ENCODE data around the gene FOXP4.

DNA sequence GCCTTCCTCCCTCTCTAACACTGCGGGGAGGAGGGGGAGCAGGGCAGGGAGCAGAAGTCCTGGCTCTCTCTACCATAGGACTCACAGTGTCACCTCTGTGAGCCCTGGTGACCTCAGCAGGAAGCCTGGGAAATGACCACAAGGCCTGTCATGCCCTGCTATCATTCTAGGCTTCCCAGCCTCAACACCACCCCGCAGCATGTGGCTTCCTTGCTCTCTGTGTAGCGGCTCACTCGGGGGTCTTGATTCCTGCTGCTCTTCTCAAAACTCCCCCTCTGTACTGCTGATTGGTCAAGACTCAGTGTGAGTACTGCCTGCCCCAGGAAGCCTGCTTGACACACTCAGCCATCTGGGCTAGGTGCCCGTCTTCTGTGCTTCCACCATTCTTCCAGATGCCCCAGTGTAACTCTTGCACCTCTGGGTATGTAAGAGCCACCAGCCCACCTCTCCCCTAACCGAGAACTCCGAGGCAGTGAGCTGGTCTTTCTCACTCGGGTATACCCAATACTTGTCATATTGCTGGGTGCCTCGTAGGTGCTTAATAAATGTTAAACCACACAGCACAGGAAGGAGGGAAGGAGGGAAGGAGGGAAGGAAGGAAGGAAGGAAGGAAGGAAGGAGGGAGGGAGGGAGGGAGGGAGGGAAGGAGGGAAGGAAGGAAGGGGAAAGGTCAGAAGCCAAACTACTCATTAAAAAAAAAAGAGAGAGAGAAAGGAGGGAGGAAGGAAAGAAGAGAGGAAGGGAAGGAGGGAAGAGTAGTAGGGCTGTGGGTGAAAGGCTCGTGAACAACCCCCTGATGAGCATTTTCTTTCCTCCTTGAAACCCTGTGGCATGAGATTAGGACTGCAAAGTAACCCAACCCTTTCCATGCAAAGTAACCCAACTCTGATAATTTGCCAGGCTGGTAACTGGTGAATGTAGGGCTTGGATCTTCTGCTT, 97.0 kb downstream of the FOXP4 start:
- no peak for TF ChIP-seq MAZ (IDR thresholded peaks at IDR 0.05; ENCODE audit: borderline replicate concordance, low read depth, low read length)
- TF ChIP-seq REST (IDR thresholded peaks at IDR 0.05): no peak
- TF ChIP-seq, protein P1, sequence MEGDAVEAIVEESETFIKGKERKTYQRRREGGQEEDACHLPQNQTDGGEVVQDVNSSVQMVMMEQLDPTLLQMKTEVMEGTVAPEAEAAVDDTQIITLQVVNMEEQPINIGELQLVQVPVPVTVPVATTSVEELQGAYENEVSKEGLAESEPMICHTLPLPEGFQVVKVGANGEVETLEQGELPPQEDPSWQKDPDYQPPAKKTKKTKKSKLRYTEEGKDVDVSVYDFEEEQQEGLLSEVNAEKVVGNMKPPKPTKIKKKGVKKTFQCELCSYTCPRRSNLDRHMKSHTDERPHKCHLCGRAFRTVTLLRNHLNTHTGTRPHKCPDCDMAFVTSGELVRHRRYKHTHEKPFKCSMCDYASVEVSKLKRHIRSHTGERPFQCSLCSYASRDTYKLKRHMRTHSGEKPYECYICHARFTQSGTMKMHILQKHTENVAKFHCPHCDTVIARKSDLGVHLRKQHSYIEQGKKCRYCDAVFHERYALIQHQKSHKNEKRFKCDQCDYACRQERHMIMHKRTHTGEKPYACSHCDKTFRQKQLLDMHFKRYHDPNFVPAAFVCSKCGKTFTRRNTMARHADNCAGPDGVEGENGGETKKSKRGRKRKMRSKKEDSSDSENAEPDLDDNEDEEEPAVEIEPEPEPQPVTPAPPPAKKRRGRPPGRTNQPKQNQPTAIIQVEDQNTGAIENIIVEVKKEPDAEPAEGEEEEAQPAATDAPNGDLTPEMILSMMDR (IDR thresholded peaks at IDR 0.05): no peak
- no peak for TF ChIP-seq POLR2A (IDR thresholded peaks at IDR 0.05; ENCODE audit: low read length)
- TF ChIP-seq PBX3 (IDR thresholded peaks at IDR 0.05): no peak
- no peak for TF ChIP-seq EP300 (IDR thresholded peaks at IDR 0.05)
- TF ChIP-seq PHF8 (IDR thresholded peaks at IDR 0.05; ENCODE audit: borderline replicate concordance, low read depth): no peak
- TF ChIP-seq CHD2 (IDR thresholded peaks at IDR 0.05; ENCODE audit: low read length, partially characterized antibody): no peak
- no peak for TF ChIP-seq EHF (CRISPR knock-in tag; IDR thresholded peaks at IDR 0.05)
- TF ChIP-seq RAD21 (conservative IDR thresholded peaks at IDR 0.05 in 1 of 2, IDR thresholded peaks at IDR 0.05 in 1 of 2): no peak
- TF ChIP-seq RFX5 (IDR thresholded peaks at IDR 0.05): no peak

Data from A549 (cell line).